GM18526 (cell line): ENCODE measurements around the gene ALDOC.

ENCODE experiments used
- POLR2A ChIP-seq: IDR thresholded peaks from 3 replicates; pipeline ENCODE4 v1.6.1; 2011; ENCODE audit not compliant: insufficient read length; ENCODE audit errors: extremely low read depth

The ALDOC gene

GRCh38 chr17:28547096-28547622, 29.5 kb downstream of the ALDOC start:
- no peak for TF ChIP-seq POLR2A

- no peak for TF ChIP-seq POLR2A
These were observed 30.8 kb downstream of the ALDOC start for GRCh38 chr17:28545787-28546415.

- no peak for TF ChIP-seq POLR2A
These were observed 31.6 kb downstream of the ALDOC start for GRCh38 chr17:28545141-28545503.

GRCh38 chr17:28544402-28545140, 32.1 kb downstream of the ALDOC start:
- no peak for TF ChIP-seq POLR2A

GRCh38 chr17:28541439-28541838, 35.3 kb downstream of the ALDOC start:
- TF ChIP-seq POLR2A = no peak

- no peak for TF ChIP-seq POLR2A
These were observed 36.5 kb downstream of the ALDOC start for GRCh38 chr17:28540231-28540630.

GRCh38 chr17:28538296-28538895, 38.3 kb downstream of the ALDOC start:
- TF ChIP-seq POLR2A = no peak

- TF ChIP-seq POLR2A = no peak
These were observed 39.5 kb downstream of the ALDOC start for GRCh38 chr17:28537219-28537610.

- no peak for TF ChIP-seq POLR2A
These were observed 40.0 kb downstream of the ALDOC start for GRCh38 chr17:28536532-28537218.

- TF ChIP-seq POLR2A = no peak
These were observed 41.8 kb downstream of the ALDOC start for GRCh38 chr17:28534740-28535375.

GRCh38 chr17:28533091-28533807, 43.4 kb downstream of the ALDOC start:
- no peak for TF ChIP-seq POLR2A

- TF ChIP-seq POLR2A = no peak
These were observed 44.4 kb downstream of the ALDOC start for GRCh38 chr17:28532050-28532960.

GRCh38 chr17:28530926-28531325, 45.8 kb downstream of the ALDOC start:
- no peak for TF ChIP-seq POLR2A
